HG03175 (cell line): ENCODE measurements around the gene CARM1.
"Not testable (repeated sequence)": the region's sequence is repeated elsewhere in the genome, so short reads cannot be mapped to it uniquely, and the experiment has no call there.

Experiments used
- ATAC-seq: cut with Tn5 transposase; IDR thresholded peaks from one replicate; pipeline ENCODE4 v1.9.1; 2021; ENCODE audit warnings: mild to moderate bottlenecking, moderate library complexity; ENCODE audit not compliant: unreplicated experiment

CARM1 gene

DNA sequence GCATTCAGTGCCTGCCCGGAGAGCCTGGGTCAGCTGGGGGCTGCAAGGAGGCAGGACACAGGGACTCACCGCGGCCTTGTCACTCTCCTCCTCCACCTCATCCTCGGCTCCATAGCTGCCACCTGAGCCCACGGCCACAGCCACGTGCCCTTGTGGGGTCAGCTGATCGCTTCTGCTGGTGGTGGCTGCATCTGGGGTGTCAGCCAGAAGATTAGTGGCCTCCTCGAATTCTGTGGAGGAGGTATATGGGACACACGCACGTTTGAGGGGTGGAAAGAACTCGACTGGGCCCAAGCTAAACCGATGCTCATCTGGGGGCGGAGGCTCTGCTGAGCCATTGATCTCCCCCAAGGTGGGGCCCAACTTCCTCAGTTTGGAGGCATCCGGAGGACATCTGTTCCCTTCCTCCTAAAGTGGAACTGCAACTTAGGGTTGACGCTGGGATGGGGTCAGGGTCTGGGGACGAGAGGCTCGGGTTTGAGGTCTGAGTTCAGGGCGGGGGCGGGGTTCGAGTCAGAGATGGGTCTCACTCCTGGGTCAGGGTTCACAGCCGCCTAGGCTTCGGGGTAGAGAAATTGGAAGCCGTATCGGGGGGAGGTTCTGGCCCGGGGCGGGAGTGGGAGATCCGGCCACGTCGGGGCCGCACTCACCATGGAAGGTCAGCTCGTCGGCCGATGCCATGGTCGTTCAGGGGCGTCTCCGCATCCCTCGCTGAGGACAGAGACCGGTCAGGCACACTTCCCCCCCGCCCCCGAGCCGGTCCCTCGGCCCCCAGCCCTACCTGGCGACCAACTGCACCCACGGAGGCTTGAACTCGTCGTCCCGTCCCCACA, 56.6 kb downstream of the CARM1 start:
- no peak for ATAC-seq

DNA sequence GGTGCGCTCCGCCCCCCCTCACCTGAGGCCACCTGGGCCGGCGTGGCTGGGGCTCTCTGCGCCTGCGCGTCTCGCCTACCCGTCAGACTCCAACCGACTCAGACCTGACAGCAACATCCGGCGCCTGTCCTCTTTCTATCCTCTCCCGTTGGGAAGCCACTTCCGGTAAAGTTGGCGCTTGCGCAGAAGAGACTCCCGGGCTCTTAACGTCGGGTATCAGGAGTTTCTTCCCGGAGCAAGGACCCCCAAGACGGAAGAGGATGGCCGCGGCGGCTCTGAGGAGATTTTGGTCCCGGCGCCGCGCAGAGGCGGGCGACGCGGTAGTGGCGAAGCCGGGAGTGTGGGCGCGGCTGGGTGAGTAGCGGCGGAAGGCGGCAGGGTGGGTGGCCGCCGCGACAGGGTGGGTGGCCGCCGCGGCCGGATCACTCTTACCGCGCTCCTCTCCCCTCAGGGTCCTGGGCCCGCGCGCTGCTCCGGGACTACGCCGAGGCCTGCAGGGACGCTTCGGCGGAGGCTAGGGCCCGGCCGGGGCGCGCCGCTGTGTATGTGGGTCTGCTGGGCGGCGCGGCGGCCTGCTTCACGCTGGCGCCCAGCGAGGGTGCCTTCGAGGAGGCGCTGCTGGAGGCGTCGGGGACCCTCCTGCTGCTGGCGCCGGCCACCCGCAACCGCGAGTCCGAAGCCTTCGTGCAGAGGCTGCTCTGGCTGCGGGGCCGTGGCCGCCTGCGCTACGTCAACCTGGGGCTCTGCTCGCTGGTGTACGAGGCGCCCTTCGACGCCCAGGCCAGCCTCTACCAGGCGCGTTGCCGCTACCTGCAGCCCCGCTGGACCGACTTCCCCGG, 57.4 kb downstream of the CARM1 start, which contains the start of the genes TIMM29 and YIPF2:
Gene TIMM29, plus strand, starts transcription at position 249 of the 839 bp plus-strand sequence. Its CDS starts 12 bp downstream, at position 261.
Gene YIPF2, minus strand, starts transcription at position 77 of the 839 bp plus-strand sequence. CDS start 229 bp downstream, outside the sequence.
- peak; percentile 85 for ATAC-seq

DNA sequence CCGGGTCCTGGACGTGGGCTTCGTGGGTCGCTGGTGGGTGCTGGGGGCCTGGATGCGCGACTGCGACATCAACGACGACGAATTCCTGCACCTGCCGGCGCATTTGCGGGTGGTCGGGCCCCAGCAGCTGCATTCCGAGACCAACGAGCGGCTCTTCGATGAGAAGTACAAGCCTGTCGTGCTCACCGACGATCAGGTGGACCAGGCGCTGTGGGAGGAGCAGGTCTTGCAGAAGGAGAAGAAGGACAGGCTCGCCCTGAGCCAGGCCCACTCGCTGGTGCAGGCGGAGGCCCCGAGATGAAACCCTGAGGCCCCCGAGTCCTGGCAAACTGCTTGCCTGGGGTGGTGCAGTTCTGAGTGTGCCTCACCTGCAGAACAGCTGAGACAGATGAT, 58.0 kb downstream of the CARM1 start:
- ATAC-seq: no peak

DNA sequence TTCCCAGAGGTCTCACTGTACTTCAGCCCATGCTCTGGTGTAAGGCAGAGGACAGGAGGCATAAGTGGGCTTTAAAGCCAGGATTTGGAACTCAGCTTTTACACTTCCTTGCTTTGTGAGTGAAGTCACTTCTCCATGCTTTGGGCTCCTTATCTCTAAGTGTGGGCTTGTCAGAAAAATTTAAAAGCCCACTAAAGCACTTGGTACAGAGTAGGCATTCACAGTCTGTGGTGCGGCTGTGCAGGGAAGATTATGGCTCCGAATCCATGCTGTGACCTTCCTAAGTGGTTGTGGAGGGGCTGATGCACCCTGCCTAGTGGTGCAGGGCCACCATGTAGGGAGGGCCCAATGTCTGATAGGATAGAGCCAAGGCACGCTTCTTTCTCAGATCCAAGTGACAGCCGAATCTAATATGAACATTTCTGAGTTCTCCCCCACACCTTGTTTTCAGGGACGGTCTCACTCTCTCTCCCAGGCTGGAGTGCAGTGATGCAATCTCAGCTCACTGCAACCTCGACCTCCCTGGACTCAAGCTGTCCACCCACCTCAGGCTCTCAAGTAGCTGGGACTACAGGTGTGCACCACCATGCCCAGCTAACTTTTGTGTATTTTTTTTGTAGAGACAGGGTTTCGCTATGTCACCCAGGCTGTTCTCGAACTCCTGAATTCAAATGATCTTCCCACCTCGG, 64.2 kb downstream of the CARM1 start:
- ATAC-seq: no peak

DNA sequence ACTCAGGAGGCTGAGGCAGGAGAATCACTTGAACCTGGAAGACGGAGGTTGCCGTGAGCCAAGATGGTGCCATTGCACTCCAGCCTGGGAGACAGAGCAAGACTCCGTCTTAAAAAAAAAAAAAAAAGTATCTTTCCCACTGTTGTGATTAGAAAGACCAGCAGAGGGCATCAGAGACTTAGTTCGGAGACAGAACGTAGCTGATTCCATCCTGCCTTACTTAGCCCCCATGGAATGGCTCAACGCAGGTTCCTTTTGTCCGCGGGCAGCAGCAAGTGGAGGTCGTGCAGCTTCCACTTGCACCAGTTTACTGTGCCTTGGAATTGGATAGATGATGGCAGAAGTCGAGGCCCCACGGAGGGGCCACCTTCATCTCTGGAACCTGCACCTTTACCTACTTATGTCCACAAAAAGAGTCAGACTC, 65.3 kb downstream of the CARM1 start:
- no peak for ATAC-seq

DNA sequence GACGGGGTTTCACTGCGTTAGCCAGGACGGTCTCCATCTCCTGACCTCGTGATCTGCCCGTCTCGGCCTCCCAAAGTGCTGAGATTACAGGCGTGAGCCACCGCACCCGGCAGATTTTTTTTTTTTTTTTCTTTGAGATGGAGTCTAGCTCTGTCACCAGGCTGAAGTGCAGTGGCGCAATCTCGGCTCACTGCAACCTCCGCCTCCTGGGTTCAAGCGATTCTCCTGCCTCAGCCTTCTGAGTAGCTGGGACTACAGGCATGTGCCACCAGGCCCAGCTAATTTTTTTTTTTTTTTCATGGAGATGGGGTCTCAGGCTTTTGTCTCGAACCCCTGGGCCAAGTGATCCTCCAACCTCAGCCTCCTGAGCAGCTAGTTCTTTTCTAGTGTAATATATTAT, 70.3 kb downstream of the CARM1 start:
- ATAC-seq: not testable (repeated sequence)

DNA sequence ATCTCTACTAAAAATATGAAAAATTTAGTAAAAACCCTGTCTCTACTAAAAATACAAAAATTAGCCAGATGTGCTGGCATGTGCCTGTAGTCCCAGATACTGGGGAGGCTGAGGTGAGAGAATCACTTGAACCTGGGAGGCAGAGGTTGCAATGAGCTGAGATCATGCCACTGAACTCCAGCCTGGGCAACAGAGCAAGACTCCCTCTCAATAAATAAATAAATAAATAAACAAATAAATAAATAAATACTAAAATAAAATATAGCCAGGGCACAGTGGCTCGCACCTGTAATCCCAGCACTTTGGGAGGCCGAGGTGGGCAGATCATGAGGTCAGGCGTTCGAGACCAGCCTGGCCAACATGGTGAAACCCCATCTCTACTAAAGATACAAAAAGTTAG, 72.1 kb downstream of the CARM1 start:
- ATAC-seq: not testable (repeated sequence)

DNA sequence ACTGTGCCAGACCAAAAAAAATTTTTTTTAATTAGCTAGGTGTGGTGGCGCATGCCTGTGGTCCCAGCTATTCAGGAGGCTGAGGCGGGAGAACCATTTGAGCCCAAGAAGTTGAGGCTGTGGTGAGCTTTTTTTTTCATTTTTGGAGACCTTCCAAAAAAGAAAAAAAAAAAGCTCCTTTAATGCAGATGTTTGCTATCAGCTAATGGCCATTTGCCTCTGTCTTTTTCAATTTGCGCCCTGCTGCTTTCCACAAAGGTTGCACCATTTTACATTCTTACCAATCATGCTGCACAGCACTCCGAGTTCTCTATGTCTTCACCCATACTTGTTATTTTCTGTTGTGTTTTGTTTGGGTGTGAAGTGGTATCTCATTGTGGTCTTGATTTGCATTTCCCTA, 73.9 kb downstream of the CARM1 start:
- no peak for ATAC-seq

DNA sequence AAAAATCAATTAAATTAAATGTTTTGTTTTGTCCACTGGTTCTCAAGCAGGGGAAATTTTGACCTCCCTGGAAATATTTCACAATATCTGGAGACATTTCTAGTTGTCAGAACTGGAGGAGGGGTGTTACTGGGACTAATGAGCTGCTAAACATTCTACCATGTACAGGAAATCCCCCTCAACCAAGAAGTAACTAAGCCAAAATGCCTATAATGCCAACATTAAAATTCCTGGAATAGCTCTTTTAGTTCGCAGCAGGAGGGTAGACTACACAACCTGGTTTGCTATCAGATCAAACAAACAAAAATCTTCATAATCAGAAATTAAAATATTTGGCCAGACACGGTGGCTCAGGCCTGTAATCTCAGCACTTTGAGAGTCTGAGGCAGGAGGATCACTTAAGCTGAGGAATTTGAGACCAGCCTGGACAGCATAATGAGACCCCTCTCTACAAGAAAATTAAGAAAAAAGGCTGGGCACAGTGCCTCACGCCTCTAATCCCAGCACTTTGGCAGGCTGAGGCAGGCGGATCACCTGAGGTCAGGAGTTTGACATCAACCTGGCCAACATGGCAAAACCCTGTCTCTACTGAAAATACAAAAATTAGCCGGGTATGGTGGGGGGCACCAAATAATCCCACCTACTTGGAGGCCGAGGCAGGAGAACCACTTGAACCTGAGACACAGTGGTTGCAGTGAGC, 75.8 kb downstream of the CARM1 start:
- no peak for ATAC-seq

DNA sequence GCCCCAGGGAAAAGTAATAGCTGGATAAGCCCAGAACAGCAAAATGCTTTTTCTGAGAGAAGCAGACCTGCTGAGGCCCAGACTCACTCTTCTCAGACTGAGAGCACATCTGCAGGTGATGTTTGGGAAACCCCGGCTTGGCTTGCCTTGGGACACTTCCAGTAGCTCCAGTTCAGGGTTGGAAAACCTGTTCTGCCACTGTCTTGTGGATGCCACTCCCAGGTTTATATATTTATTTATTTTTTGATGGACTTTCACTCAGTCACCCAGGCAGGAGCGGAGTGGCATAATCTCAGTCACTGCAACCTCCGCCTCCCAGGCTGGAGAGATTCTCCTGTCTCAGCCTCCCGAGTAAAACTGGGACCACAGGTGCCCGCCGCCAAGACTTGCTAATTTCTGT, 81.5 kb downstream of the CARM1 start:
- no peak for ATAC-seq

DNA sequence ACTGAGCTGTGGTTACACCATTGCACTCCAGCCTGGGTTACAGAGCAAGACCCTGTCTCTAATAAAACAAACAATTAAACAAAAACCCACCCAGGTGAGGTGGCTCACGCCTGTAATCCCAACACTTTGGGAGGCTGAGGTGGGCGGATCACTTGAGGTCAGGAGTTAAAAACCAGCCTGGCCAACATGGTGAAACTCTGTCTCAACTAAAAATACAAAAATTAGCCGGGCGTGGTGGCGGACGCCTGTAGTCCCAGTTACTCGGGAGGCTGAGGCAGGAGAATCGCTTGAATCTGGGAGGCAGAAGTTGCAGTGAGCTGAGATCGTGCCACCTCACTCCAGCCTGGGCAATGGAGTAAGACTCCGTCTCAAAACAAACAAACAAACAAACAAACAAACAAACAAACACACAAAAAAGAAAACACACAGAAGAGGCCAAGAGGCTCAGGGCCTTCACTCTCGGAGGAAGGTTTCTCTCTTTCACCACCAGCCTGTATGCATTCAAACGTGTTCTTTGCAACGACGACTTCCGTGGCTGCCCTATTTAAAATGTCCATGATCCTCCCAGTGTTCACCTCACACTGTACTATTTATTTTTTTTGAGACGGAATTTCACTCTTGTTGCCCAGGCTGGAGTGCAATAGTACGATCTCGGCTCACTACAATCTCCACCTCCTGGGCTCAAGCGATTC, 88.1 kb downstream of the CARM1 start:
- ATAC-seq: not testable (repeated sequence)

DNA sequence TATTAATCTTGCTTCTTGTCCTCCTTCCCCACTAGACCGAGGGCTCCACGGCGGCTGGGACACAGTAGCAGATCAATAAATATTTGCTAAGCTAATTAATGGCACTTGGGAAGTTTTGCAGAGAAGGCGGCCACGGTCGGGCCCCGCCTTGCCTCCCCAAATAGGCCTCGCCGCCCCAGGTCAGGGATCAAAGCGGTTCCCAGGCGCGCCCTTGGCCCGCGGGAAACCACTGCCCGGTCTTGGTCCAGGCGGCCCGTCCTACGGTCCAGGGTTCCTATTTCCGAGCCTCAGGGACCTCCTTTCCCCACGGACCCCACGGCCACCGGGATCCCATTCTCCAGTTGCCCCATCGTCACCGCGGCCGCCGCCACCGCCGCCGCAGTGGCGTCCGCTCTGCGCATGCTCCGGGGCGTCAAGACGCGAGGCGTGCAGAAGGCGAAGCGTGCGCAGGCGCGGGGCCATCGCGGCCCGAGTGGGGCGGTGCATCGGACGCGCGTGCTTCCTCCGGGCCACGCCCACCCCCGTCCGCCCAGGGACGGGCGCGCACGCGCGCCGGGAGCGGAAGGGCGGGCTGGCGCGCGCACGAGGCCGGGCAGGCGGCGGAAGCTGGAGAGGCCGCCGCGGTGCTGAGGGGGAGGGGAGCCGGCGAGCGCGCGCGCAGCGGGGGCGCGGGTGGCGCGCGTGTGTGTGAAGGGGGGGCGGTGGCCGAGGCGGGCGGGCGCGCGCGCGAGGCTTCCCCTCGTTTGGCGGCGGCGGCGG, 89.1 kb downstream of the CARM1 start, which contains the start of gene SMARCA4:
Gene SMARCA4, plus strand, starts transcription at position 717 of the 759 bp plus-strand sequence. CDS start 23,122 bp downstream, outside the sequence.
- peak; percentile 77 for ATAC-seq

DNA sequence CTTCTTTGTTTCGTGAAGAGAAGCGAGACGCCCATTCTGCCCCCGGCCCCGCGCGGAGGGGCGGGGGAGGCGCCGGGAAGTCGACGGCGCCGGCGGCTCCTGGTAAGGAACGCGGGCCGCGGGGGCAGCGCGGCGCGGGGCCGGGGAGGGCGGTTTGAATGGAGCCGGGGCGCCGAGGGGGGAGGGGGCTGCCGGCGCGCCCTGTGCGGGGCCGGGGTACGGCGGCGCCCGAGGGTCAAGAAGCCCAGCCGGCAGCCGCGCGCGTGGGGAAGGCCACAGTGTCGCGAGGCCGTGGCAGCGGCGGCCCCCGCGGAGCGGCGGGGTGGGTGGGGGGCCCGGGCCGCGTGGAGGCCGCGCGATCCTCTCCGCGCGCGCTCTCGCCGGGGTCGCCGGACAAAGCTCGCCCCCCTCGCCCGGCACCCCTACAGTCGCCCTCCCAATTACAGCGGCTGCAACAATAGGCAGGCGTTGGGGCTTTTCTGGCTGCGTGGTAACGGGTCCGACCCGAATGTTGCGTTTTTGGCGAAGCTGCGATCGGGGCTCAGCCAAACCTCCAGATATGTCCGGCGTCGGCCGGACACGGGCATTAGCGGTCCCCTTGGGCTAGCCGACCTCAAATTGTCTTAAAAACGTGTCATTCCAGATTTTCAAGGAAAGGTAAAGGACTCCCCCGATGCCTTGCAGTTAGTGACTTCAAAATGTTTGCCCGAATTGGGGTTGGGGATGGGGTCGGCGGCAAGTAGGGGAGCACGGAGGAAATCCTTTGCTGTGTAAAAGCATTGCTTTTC, 89.9 kb downstream of the CARM1 start:
- peak; percentile 28 for ATAC-seq

DNA sequence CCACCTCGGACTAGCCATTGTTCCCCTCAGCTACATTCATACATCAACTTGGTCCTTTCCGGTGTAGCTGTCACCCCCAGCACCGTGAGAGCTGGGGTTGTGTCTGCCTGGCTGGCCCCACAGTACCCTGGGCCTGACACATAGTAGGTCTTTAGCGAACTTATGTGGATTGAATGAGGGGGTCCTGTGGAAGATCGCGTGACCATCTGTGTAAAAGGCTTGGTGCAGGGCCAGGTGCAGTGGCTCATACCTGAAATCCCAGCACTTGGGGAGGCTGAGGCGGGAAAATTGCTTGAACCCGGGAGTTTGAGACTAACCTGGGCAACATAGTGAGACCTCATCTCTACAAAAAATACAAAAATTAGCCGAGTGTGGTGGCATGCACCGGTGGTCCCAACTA, 91.5 kb downstream of the CARM1 start:
- ATAC-seq: no peak

DNA sequence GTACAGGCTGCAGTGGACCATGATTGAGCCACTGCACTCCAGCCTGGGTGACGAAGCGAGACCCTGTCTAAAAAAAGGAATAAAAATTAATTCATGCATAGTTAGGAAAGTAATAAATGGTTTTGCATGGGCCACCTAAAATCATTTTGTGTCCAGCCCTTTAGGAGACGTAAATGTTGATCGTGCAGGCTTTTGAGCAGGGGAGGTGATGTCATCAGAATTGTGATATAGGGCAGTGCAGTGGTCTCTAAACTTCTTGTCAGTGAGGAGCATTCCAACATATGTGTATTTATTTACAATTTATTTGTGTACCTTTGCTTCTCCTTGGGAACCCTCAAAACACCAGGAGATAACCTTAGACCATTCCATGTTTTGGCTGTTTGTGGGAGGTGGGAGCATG, 92.5 kb downstream of the CARM1 start:
- no peak for ATAC-seq

DNA sequence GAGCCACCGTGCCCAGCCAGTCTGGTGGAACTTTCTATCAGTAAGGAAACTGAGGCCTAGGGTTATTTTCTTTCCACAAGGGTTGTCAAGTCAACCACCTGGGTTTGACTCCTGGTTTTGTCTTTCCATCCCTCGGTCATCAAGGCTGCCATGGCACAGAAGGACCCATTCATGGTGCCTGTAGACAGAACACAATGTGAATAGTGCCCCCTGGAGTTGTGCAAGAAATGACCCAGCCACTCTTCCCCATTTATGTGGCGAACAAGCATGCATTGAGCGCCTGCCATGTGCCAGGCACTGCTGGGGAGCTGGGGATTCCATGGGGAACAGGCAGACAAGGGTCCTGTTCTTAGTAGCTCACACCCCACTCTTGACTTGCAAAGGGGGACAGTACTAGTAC, 93.5 kb downstream of the CARM1 start:
- no peak for ATAC-seq

DNA sequence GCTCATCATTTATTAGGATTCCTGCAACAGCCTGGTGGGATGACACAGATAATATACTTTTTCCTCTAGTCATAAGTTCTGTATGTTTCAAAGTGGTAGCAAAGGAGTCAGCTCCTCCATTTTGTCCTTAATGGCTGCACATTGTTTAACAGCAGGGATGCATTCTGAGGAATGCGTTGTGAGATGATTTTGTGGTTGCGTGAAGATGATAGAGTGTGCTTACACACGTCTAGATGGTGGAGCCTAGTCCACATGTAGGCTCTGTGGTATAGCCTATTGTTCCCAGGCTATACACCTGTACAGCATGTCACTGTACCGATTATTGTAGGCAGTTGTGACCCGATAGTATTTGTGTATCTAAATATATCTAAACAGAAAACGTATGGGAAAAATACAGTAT, 94.0 kb downstream of the CARM1 start:
- ATAC-seq: no peak

DNA sequence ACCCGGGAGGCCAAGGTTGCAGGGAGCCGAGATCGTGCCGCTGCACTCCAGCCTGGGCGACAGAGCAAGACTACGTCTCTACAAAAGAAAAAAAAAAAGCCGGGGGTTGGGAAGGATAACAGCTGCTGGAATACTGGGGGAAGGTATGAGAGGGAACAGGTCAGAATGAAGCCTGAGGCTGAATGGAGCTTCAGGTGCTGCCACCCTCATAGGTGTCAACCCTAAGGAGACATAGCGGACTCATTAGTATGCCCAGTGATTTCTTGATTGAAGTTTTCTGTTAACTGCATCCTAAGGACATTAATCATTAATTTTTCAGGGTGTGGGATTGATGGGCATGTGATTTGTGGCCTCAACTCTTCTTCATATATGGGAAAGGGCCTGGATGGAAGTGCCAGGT, 95.5 kb downstream of the CARM1 start:
- no peak for ATAC-seq
